KG1 (cell line): Measurements from ENCODE around the gene DAGLA.

Experiments
- DNase-seq: peaks from one replicate; lab custom pipeline; 2025; lab: John Stamatoyannopoulos, UW

DAGLA gene

DNA sequence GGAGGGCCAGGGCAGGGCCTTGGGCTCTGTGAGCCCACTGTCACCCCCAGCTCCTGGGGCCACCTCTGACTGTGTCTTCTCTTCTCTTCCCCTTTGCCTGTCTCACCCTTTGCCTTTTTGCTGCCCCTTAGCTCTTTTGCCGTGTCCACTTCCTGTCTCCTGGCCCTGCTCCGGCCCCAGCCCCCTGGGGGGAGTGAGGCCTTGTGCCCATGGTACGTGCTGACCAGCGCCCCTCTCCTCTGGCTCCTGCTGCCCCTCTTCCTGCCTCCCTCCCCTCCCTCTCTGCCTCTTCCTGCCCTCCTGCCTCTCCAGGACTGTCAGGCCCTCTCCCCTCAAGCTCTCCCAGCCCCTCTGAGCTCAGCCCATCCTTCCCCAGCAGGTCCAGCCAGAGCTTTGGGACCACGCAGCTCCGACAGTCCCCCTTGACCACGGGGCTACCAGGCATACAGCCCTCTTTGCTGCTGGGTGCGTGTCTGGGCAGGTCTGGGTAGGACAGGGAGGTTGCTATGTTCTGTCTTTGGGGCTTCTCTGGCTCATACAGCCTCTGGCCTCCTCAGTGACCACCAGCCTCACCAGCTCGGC is 100.5 kb downstream of the DAGLA start:
- no peak for DNase-seq

GRCh38 chr11:61781585-61781984 is 101.4 kb downstream of the DAGLA start:
- DNase-seq, result no peak

GRCh38 chr11:61782299-61782698 is 102.1 kb downstream of the DAGLA start:
- no peak for DNase-seq

DNA sequence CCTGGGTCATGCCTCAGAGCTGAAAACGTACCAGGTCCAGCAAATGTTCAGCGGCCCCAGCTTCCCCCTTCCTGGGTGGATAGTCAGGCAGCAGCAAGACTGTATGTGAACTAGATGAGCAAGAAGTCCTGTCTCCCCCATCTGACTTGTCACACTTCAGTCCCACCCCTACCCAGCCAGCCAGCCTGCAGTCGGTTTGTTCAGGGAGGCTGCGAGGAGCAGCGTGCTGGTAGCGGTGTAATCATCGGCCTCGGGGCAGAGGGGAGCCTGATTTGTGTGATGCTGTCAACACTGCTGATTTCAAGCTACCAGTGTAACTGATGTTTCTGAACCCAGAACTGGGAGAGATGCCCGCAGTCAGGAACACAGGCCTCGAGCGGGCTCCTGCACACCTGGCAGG is 102.7 kb downstream of the DAGLA start:
- no peak for DNase-seq

- no peak for DNase-seq
These were observed 103.7 kb downstream of the DAGLA start for GRCh38 chr11:61783717-61784505.

- DNase-seq, result no peak
These were observed 104.3 kb downstream of the DAGLA start for GRCh38 chr11:61784506-61784805.

- DNase-seq, result no peak
These were observed 105.7 kb downstream of the DAGLA start for GRCh38 chr11:61785837-61786402.

DNA sequence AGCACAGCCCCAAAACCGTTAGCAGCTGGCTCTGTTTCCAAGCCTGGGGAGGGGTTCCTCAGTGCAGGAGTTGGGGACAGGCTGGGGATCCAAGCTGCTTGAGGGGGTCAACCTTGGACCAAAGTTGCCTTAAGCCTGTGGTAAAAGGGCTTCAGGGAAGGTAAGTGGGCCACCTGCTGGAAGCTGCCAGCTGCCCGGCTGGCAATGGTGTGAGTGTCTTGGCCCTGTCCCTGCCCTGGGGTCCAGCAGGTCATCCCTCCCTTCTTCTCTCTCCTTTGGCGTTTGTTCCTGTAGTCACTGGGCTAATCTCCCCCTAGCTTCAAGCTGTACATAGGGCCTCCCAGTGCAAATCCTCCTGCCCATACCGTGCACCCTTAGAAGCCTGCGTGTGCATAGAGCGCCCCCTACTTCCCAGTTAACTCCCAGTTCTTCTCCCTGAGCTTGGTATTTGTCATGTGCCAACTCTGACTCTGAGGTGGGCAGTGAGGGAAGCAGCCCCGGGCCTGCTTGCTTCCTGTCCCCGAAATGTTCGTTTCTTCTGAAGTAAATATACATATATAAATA is 107.8 kb downstream of the DAGLA start:
- DNase-seq, result peak; percentile 25

DNA sequence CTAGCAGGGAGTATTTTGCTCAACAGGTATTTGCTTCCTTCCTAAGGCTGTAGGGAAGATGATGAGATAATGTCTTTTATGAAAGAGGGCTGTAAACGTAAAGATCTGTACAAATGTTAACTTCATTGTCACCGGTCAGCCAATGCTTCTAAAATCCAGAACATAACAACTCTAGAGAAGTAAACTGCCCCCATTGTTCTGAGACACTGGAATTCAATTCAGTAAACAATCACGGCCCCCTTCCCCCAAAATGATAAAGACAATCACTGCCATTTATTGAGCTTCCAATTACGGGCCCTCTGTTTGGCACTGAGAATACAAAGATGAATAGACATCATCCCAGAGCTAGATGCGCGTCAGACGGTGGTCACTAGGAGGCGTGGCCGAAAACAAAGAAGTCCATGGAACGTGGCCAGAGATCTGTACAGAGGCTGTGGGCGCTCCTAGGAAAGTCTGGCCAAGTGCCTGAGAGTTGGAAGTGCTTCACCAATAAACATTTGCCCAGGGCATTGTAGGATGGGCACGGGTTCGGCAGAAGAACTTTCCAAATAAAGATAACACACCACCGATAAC is 111.6 kb downstream of the DAGLA start:
- no peak for DNase-seq

DNA sequence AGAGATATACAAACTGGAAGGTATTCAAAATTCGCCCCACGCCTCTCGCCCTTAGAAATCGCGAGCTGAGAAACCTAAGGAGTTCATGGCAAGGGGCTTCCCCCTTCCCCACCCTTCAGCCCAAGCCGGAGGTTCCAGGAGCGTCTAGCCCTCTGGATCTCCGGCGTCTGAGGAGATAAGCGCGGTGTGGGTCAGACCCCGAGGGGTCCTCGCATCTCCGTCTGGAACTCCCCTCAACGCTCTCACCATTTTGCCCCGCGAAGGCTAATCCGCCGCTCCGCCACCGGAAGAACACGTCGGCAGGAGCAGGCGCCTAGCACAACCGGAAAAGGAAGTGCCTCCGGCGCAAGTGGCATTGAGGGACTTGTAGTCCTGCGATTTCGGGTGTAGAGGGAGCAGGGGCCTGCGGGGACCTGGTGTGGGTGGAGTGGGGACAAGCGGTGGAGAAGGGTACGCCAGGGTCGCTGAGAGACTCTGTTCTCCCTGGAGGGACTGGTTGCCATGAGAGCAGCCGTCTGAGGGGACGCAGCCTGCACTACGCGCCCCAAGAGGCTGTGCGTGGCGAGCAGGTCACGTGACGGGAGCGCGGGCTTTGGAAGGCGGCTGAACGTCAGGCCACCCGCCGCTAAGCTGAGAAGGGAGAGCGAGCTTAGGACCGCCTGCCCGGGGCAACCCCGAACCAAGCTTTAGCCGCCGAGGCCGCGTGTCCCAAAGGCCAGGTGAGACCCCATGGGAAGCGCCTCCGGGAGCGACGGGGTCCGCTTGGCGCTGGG is 112.3 kb downstream of the DAGLA start, which contains the start of the genes FEN1 and TMEM258:
FEN1 (plus strand) TSS at position 602 of the 773 bp plus-strand sequence. CDS start 2,451 bp downstream, outside the sequence.
TMEM258 (minus strand) TSS at position 290 of the 773 bp plus-strand sequence; CDS start at position 249, 41 bp downstream.
- DNase-seq, result peak; percentile 98

- DNase-seq, result peak; percentile 85
These were observed 113.1 kb downstream of the DAGLA start for GRCh38 chr11:61793083-61793828.

DNA sequence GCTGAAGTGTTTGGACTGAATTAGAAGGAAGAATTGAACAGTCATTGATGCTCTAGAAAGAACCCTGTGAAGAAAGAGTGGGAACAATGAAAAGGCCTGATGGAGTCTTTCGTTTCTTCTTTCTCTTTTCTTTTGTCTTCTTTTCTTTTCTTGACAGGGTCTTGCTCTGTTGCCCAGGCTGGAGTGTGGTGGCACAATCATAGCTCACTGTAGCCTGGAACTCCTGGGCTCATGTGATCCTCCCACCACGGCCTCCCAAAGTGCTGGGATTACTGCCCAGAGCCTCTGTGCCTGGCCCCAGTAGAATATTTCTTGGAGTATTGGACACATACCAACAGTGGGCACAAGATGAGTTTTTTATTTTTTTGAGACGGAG is 113.6 kb downstream of the DAGLA start:
- no peak for DNase-seq

DNA sequence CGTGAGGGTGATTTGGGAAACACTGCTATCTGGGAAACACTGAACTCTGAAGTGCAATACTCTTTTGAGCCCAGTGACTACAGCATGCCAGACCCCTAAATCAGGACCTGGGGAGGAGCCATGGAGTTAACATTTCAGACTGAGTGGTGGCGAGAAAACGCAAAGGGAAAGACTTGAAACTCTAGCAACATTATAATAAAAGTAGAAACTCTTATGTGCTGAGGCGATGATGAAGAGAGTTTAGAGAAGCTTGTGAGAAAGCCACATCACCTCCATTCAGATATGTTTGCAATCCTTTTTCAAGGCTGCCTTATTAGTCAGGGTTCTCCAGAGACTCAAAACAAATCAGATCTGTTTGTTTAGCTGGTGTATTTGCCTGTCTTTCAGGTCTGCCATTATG is 114.4 kb downstream of the DAGLA start:
- DNase-seq, result no peak

DNA sequence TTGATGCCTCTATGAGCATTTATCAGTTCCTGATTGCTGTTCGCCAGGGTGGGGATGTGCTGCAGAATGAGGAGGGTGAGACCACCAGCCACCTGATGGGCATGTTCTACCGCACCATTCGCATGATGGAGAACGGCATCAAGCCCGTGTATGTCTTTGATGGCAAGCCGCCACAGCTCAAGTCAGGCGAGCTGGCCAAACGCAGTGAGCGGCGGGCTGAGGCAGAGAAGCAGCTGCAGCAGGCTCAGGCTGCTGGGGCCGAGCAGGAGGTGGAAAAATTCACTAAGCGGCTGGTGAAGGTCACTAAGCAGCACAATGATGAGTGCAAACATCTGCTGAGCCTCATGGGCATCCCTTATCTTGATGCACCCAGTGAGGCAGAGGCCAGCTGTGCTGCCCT is 115.3 kb downstream of the DAGLA start:
- DNase-seq, result no peak

DNA sequence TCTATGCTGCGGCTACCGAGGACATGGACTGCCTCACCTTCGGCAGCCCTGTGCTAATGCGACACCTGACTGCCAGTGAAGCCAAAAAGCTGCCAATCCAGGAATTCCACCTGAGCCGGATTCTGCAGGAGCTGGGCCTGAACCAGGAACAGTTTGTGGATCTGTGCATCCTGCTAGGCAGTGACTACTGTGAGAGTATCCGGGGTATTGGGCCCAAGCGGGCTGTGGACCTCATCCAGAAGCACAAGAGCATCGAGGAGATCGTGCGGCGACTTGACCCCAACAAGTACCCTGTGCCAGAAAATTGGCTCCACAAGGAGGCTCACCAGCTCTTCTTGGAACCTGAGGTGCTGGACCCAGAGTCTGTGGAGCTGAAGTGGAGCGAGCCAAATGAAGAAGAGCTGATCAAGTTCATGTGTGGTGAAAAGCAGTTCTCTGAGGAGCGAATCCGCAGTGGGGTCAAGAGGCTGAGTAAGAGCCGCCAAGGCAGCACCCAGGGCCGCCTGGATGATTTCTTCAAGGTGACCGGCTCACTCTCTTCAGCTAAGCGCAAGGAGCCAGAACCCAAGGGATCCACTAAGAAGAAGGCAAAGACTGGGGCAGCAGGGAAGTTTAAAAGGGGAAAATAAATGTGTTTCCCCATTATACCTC is 115.8 kb downstream of the DAGLA start:
- no peak for DNase-seq
